Stimulated activated naive CD8-positive, alpha-beta T cell treated with anti-CD3 and anti-CD28 coated beads, Interleukin-15, Interleukin-2, amounts not matched to agents 100 U/mL and 50 U/mL, for 24 hours (primary cell): ENCODE results near the gene GAGE12C.
"Not testable (repeated sequence)": the region's sequence is repeated elsewhere in the genome, so short reads cannot be mapped to it uniquely, and the experiment has no call there.

Experiments
- ATAC-seq: fragments of 150-1000 bp; cut with Tn5 transposase; one replicate; pipeline ENCODE4 v1.10.0; 2021
- DNase-seq: peaks from one replicate; pipeline ENCODE4 v3.0.0; 2021

GAGE12C gene, protein sequence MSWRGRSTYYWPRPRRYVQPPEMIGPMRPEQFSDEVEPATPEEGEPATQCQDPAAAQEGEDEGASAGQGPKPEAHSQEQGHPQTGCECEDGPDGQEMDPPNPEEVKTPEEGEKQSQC

DNA sequence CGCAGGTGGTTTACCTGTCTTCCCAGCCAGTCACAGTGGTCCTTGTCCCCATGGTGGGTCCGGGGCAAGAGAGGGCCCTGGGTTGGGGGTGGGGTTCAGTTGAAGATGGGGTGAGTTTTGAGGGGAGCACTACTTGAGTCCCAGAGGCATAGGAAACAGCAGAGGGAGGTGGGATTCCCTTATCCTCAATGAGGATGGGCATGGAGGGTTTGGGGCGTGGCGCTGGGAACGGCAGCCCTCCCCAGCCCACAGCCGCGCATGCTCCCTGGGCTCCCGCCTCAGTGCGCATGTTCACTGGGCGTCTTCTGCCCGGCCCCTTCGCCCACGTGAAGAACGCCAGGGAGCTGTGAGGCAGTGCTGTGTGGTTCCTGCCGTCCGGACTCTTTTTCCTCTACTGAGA, at the start of gene GAGE12C:
GAGE12C (plus strand) TSS at position 301 of the 400 bp plus-strand sequence. CDS start 1,155 bp downstream, outside the sequence.
- not testable (repeated sequence) for DNase-seq, ATAC-seq

DNA sequence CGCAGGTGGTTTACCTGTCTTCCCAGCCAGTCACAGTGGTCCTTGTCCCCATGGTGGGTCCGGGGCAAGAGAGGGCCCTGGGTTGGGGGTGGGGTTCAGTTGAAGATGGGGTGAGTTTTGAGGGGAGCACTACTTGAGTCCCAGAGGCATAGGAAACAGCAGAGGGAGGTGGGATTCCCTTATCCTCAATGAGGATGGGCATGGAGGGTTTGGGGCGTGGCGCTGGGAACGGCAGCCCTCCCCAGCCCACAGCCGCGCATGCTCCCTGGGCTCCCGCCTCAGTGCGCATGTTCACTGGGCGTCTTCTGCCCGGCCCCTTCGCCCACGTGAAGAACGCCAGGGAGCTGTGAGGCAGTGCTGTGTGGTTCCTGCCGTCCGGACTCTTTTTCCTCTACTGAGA, 9.5 kb downstream of the GAGE12C start, which contains the start of gene GAGE12D:
GAGE12D (plus strand) TSS at position 301 of the 400 bp plus-strand sequence. CDS start 1,155 bp downstream, outside the sequence.
- ATAC-seq, DNase-seq: not testable (repeated sequence)

DNA sequence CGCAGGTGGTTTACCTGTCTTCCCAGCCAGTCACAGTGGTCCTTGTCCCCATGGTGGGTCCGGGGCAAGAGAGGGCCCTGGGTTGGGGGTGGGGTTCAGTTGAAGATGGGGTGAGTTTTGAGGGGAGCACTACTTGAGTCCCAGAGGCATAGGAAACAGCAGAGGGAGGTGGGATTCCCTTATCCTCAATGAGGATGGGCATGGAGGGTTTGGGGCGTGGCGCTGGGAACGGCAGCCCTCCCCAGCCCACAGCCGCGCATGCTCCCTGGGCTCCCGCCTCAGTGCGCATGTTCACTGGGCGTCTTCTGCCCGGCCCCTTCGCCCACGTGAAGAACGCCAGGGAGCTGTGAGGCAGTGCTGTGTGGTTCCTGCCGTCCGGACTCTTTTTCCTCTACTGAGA, 19.0 kb downstream of the GAGE12C start, which contains the start of gene GAGE12E:
GAGE12E (plus strand) TSS at position 301 of the 400 bp plus-strand sequence. CDS start 1,155 bp downstream, outside the sequence.
- not testable (repeated sequence) for DNase-seq, ATAC-seq

DNA sequence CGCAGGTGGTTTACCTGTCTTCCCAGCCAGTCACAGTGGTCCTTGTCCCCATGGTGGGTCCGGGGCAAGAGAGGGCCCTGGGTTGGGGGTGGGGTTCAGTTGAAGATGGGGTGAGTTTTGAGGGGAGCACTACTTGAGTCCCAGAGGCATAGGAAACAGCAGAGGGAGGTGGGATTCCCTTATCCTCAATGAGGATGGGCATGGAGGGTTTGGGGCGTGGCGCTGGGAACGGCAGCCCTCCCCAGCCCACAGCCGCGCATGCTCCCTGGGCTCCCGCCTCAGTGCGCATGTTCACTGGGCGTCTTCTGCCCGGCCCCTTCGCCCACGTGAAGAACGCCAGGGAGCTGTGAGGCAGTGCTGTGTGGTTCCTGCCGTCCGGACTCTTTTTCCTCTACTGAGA, 28.6 kb downstream of the GAGE12C start, which contains the start of gene GAGE12F:
GAGE12F (plus strand) TSS at position 301 of the 400 bp plus-strand sequence. CDS start 1,155 bp downstream, outside the sequence.
- ATAC-seq, DNase-seq: not testable (repeated sequence)

DNA sequence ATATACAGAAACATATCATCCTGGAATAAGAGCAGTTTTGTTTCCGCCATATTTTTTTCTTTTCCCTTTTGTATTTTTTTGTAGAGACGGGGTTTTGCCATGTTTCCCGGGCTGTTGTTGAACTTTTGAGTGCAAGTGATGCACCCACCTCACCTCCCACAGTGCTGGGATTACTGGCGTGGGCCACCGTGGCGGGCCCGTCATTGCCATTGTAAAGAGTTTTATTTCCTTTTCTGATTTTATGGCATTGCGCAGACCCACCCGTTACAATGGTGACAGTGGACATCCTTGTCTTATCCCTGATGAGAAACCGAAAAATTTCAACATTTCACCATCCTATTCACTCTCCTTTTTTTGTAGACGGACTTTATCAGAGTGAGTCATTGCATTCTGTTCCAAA, 36.8 kb downstream of the GAGE12C start:
- not testable (repeated sequence) for ATAC-seq, DNase-seq

DNA sequence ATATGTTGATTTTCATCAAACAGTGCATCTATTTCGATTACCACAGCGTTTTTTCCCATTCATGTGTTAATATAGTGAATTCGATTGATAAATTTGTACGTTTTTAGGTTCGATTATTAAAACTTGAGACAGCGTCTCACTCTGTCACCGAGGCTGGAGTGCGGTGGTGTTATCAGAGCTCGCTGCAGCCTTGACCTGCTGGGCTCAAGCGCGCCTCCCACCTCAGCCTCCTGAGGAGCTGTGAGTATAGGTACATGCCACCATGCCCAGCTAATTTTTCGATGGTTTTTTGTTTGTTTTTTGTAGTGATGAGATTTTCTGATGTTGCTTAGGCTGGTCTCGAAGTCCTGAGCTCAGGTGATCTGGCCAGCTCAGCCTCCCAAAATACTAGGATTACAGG, 37.2 kb downstream of the GAGE12C start:
- ATAC-seq, DNase-seq: not testable (repeated sequence)

DNA sequence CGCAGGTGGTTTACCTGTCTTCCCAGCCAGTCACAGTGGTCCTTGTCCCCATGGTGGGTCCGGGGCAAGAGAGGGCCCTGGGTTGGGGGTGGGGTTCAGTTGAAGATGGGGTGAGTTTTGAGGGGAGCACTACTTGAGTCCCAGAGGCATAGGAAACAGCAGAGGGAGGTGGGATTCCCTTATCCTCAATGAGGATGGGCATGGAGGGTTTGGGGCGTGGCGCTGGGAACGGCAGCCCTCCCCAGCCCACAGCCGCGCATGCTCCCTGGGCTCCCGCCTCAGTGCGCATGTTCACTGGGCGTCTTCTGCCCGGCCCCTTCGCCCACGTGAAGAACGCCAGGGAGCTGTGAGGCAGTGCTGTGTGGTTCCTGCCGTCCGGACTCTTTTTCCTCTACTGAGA, 38.1 kb downstream of the GAGE12C start, which contains the start of gene GAGE12G:
GAGE12G (plus strand) TSS at position 301 of the 400 bp plus-strand sequence. CDS start 1,155 bp downstream, outside the sequence.
- DNase-seq, ATAC-seq: not testable (repeated sequence)

DNA sequence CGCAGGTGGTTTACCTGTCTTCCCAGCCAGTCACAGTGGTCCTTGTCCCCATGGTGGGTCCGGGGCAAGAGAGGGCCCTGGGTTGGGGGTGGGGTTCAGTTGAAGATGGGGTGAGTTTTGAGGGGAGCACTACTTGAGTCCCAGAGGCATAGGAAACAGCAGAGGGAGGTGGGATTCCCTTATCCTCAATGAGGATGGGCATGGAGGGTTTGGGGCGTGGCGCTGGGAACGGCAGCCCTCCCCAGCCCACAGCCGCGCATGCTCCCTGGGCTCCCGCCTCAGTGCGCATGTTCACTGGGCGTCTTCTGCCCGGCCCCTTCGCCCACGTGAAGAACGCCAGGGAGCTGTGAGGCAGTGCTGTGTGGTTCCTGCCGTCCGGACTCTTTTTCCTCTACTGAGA, 47.7 kb downstream of the GAGE12C start, which contains the start of gene GAGE12H:
GAGE12H (plus strand) TSS at position 301 of the 400 bp plus-strand sequence. CDS start 1,155 bp downstream, outside the sequence.
- ATAC-seq, DNase-seq: not testable (repeated sequence)
